Left cardiac atrium (tissue), 4 donors: ENCODE measurements around the gene PPM1D. TPM values are rescaled to one million over a fixed set of nuclear protein-coding genes. Genes with fewer than 3 reads are reported as not detected.
"Not testable (repeated sequence)": the region's sequence is repeated elsewhere in the genome, so short reads cannot be mapped to it uniquely, and the experiment has no call there.

ENCODE experiments used
- ATAC-seq, 2 donors: fragments of 200-7000 bp; cut with Tn5 transposase; one replicate each; pipeline ENCODE4 v1.9.1; 2020; ENCODE audit warnings: mild to moderate bottlenecking in 2 of 2, moderate library complexity in 2 of 2
- DNase-seq: peaks from one replicate; pipeline ENCODE4 v3.0.0-alpha.2; 2020
- intact Hi-C, 2 donors: fragments of 100-400 bp; cut with DNase I; formaldehyde crosslinking; loops; one replicate each; pipeline versions ENCODE4 v1.14.1 to v1.15.1; 2022 to 2023
- long read RNA-seq: library from polyadenylated mRNA; unstranded; transcript quantifications from one replicate; pipeline ENCODE4 v2.0.0, GENCODE V29; 2021
- total RNA-seq, 2 donors: library from RNA; stranded (reverse); fragmentation: NEBNext Ultra II Directional; extraction: Animal tissue kit (Norgen Biotek cat#: 25700); gene quantifications; one replicate each; pipeline ENCODE4 v1.2.1, GENCODE V29; 2021
- donor health status: DM: no; HTN: yes; CAD: no.
- donor health status: DM: no; HTN: yes; CAD: no; lungs with severe emphysema.
- donor health status: DM: yes; HTN: yes; CAD: no.
- donor health status: Dilated cardiomyopathy.

PPM1D gene
- 10 to 100 TPM in 1 of 2 donors, 1 to 10 TPM in 1; 9.0 to 10.2 TPM for total RNA-seq
- long read RNA-seq, full-length matches to known transcripts, result 22 of 22 reads
- long read RNA-seq, partial matches to known transcripts, result 0 of 22 reads
- long read RNA-seq, other reads (novel, unspliced or antisense), result 0 of 22 reads

GRCh38 chr17:60599620-60600489 is at the start of gene PPM1D:
Gene PPM1D (plus strand): TSS chr17:60600193. CDS start chr17:60600415, 222 bp downstream.
- ATAC-seq (peak; percentile 98), DNase-seq (peak; percentile 100)
- intact Hi-C loops, result loop anchor here in 1 of 2 donors (5.0 kb wide), 1 partner anchor 42 kb away; no protein-coding TSS in a partner anchor

- intact Hi-C loops, DNase-seq, ATAC-seq: not testable (repeated sequence)
Observed at GRCh38 chr17:60552255-60552654, 47.7 kb upstream of the PPM1D start.

- peak; percentile 29 for DNase-seq
- no peak for ATAC-seq
- intact Hi-C loops, result no loop called here
Observed at GRCh38 chr17:60554377-60554788, 45.6 kb upstream of the PPM1D start.

GRCh38 chr17:60555786-60556185 is 44.2 kb upstream of the PPM1D start:
- intact Hi-C loops, result no loop called here
- no peak for ATAC-seq
- no peak for DNase-seq

- intact Hi-C loops, result no loop called here
Observed at GRCh38 chr17:60557805-60558204, 42.2 kb upstream of the PPM1D start.

GRCh38 chr17:60559659-60559994 is 40.4 kb upstream of the PPM1D start:
- no peak for ATAC-seq
- intact Hi-C loops, result no loop called here
- no peak for DNase-seq

More at GRCh38 chr17:60557805-60558204, 42.2 kb upstream of the PPM1D start:
- ATAC-seq (no peak), DNase-seq (no peak)

GRCh38 chr17:60559995-60560859 is 39.8 kb upstream of the PPM1D start:
- intact Hi-C loops, result no loop called here
- no peak for DNase-seq

GRCh38 chr17:60560860-60561257 is 39.1 kb upstream of the PPM1D start:
- intact Hi-C loops, result no loop called here
- ATAC-seq, result no peak
- DNase-seq, result no peak

More at GRCh38 chr17:60559995-60560859, 39.8 kb upstream of the PPM1D start:
- no peak for ATAC-seq

- DNase-seq, result no peak
- ATAC-seq, result no peak
- intact Hi-C loops, result no loop called here
Observed at GRCh38 chr17:60562421-60562820, 37.6 kb upstream of the PPM1D start.

- DNase-seq (no peak), ATAC-seq (no peak)
- intact Hi-C loops, result no loop called here
Observed at GRCh38 chr17:60563743-60564142, 36.2 kb upstream of the PPM1D start.

- ATAC-seq (no peak), DNase-seq (no peak)
- intact Hi-C loops, result no loop called here
Observed at GRCh38 chr17:60565233-60565632, 34.8 kb upstream of the PPM1D start.

- ATAC-seq (peak; percentile 17 to 19), DNase-seq (peak; percentile 24)
- intact Hi-C loops, result loop anchor here (5.0 to 10.0 kb wide), 2 partner anchors 61 to 64 kb away; no protein-coding TSS in a partner anchor
Observed at GRCh38 chr17:60573236-60574051, 26.5 kb upstream of the PPM1D start.

- DNase-seq (no peak), ATAC-seq (peak; percentile 78 to 87)
- intact Hi-C loops, result loop anchor here in 1 of 2 donors (10.0 kb wide), 1 partner anchor 57 kb away; no protein-coding TSS in a partner anchor
Observed at GRCh38 chr17:60577147-60577915, 22.7 kb upstream of the PPM1D start.

GRCh38 chr17:60579090-60579489 is 20.9 kb upstream of the PPM1D start:
- intact Hi-C loops, result loop anchor here in 1 of 2 donors (10.0 kb wide), 1 partner anchor 56 kb away; no protein-coding TSS in a partner anchor
- peak in 1 of 2 donors; percentile 20 for ATAC-seq
- DNase-seq, result no peak

GRCh38 chr17:60579551-60579950 is 20.4 kb upstream of the PPM1D start:
- intact Hi-C loops, result loop anchor here in 1 of 2 donors (10.0 kb wide), 1 partner anchor 55 kb away; no protein-coding TSS in a partner anchor
- DNase-seq (no peak), ATAC-seq (no peak)

GRCh38 chr17:60583008-60583407 is 17.0 kb upstream of the PPM1D start:
- DNase-seq (no peak), ATAC-seq (no peak)
- intact Hi-C loops, result no loop called here

- DNase-seq (no peak), ATAC-seq (no peak)
- intact Hi-C loops, result no loop called here
Observed at GRCh38 chr17:60585887-60586286, 14.1 kb upstream of the PPM1D start.
